A673 (cell line): Measurements from ENCODE around the gene VIT. TPM values are rescaled to one million over a fixed set of nuclear protein-coding genes. Genes with fewer than 3 reads are reported as not detected.
A peak's percentile ranks its signal among the peaks of the same experiment; 100 is the strongest.

Experiments used
- BruUV-seq: library from RNA; stranded (reverse); fragments of 400-500 nt; replicated peaks from 2 replicates; lab custom pipeline; 2021; lab: Mats Ljungman, UMichigan
- CTCF ChIA-PET: fragments of 300-600 bp; sonication (Branson Sonifier 250); formaldehyde crosslinking; loops from one replicate; lab custom pipeline; 2022; ENCODE audit warnings: antibody characterized with exemption; lab: Charles Lee
- POLR2A ChIA-PET: fragments of 300-600 bp; sonication (Branson Sonifier 250); formaldehyde crosslinking; loops from one replicate; lab custom pipeline; 2022; ENCODE audit warnings: antibody characterized with exemption; ENCODE audit not compliant: low non-redundant PET; lab: Charles Lee
- DNase-seq: peaks from one replicate; pipeline ENCODE4 v3.0.0-alpha.2; 2015; ENCODE audit warnings: low spot score
- H3K27ac ChIP-seq: fragments of 200-600 bp; sonication (generic); 2 replicates; pipeline ENCODE4 v1.5.1; 2016; ENCODE audit warnings: mixed run types, low read depth, mild to moderate bottlenecking, mixed read lengths, antibody characterized with exemption, low read length; ENCODE audit not compliant: poor library complexity, severe bottlenecking
- H3K27me3 ChIP-seq: fragments of 200-600 bp; sonication (generic); replicated peaks from 2 replicates; pipeline ENCODE4 v1.6.1; 2017; ENCODE audit warnings: mixed run types, low read depth, mild to moderate bottlenecking, mixed read lengths, antibody characterized with exemption, low read length; ENCODE audit not compliant: insufficient read depth, poor library complexity
- H3K36me3 ChIP-seq: fragments of 200-600 bp; sonication (generic); 2 replicates; pipeline ENCODE4 v1.6.1; 2016; ENCODE audit warnings: mixed run types, mild to moderate bottlenecking, mixed read lengths, antibody characterized with exemption, low read length; ENCODE audit not compliant: insufficient read depth, poor library complexity, severe bottlenecking
- H3K4me1 ChIP-seq: fragments of 200-600 bp; sonication (generic); 2 replicates; pipeline ENCODE4 v1.6.1; 2017; ENCODE audit warnings: mixed run types, mild to moderate bottlenecking, mixed read lengths, antibody characterized with exemption, low read length; ENCODE audit not compliant: insufficient read depth, poor library complexity, severe bottlenecking
- H3K4me3 ChIP-seq: fragments of 200-600 bp; sonication (generic); 2 replicates; pipeline ENCODE4 v1.5.1; 2016; ENCODE audit warnings: low read depth, mixed run types, mild to moderate bottlenecking, mixed read lengths, low read length; ENCODE audit not compliant: poor library complexity, severe bottlenecking
- H3K9me3 ChIP-seq: fragments of 200-600 bp; sonication (generic); 2 replicates; pipeline ENCODE4 v1.6.1; 2016; ENCODE audit warnings: mixed run types, low read depth, mild to moderate bottlenecking, mixed read lengths, antibody characterized with exemption, low read length; ENCODE audit not compliant: poor library complexity, severe bottlenecking
- CTCF ChIP-seq: fragments of 300-800, 200-600 bp; sonication (generic); conservative IDR thresholded peaks from 2 replicates; pipeline ENCODE4 v1.5.1; 2017; ENCODE audit warnings: low read depth, mild to moderate bottlenecking, antibody characterized with exemption, low read length, moderate library complexity, mixed read lengths
- EZH2 ChIP-seq: fragments of 200-600 bp; sonication (generic); IDR thresholded peaks from 2 replicates; pipeline ENCODE4 v1.6.1; 2017; ENCODE audit warnings: borderline replicate concordance, low read depth, mild to moderate bottlenecking, mixed read lengths, antibody characterized with exemption, low read length; ENCODE audit not compliant: poor library complexity, severe bottlenecking
- intact Hi-C: fragments of 100-400 bp; cut with micrococcal nuclease; formaldehyde crosslinking; loops from one replicate; pipeline ENCODE4 v1.10.0; 2022; ENCODE audit not compliant: unreplicated experiment
- total RNA-seq: library from RNA; stranded (reverse); gene quantifications from 2 replicates; pipeline ENCODE4 v1.2.3, GENCODE V29; 2021

Gene VIT
- total RNA-seq, 1 experiment from 2014 or later = not detected

GRCh38 chr2:36662638-36663037, 33.9 kb upstream of the VIT start:
- TF ChIP-seq CTCF (no peak), EZH2 (no peak)
- Histone ChIP-seq H3K4me3 (no peak overlapping the region), H3K36me3 (no peaks in the 10 kb centered on the region), H3K27me3 (no peaks in the 10 kb centered on the region), H3K9me3 (no peaks in the 10 kb centered on the region), H3K4me1 (no peaks in the 10 kb centered on the region), H3K27ac (no peak overlapping the region)
- BruUV-seq = no TSS peak
- DNase-seq = no peak
- intact Hi-C loops = loop anchor here (5.0 to 10.0 kb wide), 3 partner anchors 108 to 688 kb away; no protein-coding TSS in a partner anchor
- ChIA-PET CTCF (no interaction called here), POLR2A (no interaction called here)

- no TSS peak for BruUV-seq
- Histone ChIP-seq H3K36me3 (no peaks in the 10 kb centered on the region), H3K9me3 (no peaks in the 10 kb centered on the region), H3K4me3 (no peak overlapping the region), H3K4me1 (no peaks in the 10 kb centered on the region), H3K27ac (no peak overlapping the region), H3K27me3 (no peaks in the 10 kb centered on the region)
- CTCF ChIA-PET = no interaction called here
- TF ChIP-seq CTCF (no peak), EZH2 (no peak)
- DNase-seq = no peak
- intact Hi-C loops = loop anchor here (5.0 to 10.0 kb wide), 3 partner anchors 108 to 688 kb away; no protein-coding TSS in a partner anchor
- POLR2A ChIA-PET = no interaction called here
These were observed 33.2 kb upstream of the VIT start for GRCh38 chr2:36663295-36663694.

GRCh38 chr2:36663851-36664695, 32.4 kb upstream of the VIT start:
- no peaks in the 10 kb centered on the region for H3K36me3 ChIP-seq
- DNase-seq = peak; percentile 88
- no peaks in the 10 kb centered on the region for H3K4me1 ChIP-seq
- no peaks in the 10 kb centered on the region for H3K9me3 ChIP-seq
- H3K4me3 ChIP-seq = no peak overlapping the region
- ChIA-PET POLR2A (no interaction called here), CTCF (interaction anchor here (1.1 to 1.4 kb wide), 3 partner anchors 14 to 311 kb away, joined by 3 to 8 read pairs (median 4); no protein-coding TSS in a partner anchor)
- intact Hi-C loops = loop anchor here (2.0 to 10.0 kb wide), 4 partner anchors 109 to 689 kb away; no protein-coding TSS in a partner anchor
- no peak overlapping the region for H3K27ac ChIP-seq
- TF ChIP-seq CTCF (peak; percentile 87), EZH2 (no peak)
- no peaks in the 10 kb centered on the region for H3K27me3 ChIP-seq
- BruUV-seq = no TSS peak
